B cell (primary cell): ENCODE measurements around the gene P4HA1.

Experiments used
- CTCF ChIP-seq: fragments of 200-600 bp; IDR thresholded peaks from one replicate; pipeline ENCODE4 v1.8.0; 2022; ENCODE audit warnings: antibody characterized with exemption, mild to moderate bottlenecking
- EZH2 ChIP-seq: IDR thresholded peaks from 2 replicates; pipeline ENCODE4 v1.6.1; 2012; ENCODE audit warnings: borderline replicate concordance, low read depth, mild to moderate bottlenecking, moderate library complexity, low read length; ENCODE audit not compliant: insufficient read depth, poor library complexity, severe bottlenecking

DNA sequence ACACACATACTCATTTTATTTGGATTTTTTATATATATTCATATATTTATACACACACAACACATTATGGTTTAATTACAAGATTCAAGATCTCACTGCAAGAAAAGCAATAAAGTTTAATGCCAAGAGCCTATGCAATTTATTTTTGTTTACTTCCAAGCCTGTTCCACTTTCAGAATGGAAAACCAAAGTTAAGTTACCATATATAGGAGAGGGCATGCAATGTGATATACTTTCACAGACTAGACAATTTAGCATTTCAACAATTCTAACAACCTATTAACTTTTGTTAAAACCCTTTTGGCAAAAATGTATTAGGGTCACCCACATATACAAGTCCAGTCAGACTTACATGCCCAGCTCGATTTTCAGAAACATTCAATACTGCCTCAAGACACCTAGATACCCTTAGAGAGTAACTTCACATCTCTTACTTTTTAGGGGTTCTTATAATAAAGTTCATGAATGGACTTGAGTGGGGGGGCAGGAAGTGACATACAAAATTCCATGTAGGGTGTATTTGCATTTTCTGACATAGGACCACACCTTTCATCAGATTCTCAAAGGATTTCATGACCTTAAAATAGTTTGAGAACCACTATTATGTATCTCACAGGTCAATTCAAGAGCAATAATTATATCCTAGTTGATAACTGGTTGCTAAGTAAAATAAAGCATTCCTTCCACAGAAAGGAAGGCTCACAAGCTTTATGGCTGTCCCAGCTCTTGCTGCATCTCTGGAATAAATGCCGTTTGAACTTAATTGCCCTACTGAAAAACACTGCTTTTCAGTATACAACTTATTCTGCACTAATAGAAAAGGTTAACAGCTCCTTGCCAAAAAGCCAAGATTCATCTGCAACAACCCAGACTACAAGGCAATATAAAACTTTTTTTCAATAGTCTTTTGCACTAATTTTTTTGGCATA lies 2.5 kb downstream of the P4HA1 start:
- TF ChIP-seq CTCF: no peak
- TF ChIP-seq EZH2: no peak
